HG03442 (cell line): ENCODE data around the gene CGREF1.

Experiments
- ATAC-seq: cut with Tn5 transposase; IDR thresholded peaks from one replicate; pipeline ENCODE4 v1.9.1; 2021; ENCODE audit warnings: mild to moderate bottlenecking, moderate library complexity; ENCODE audit not compliant: unreplicated experiment

CGREF1 gene

GRCh38 chr2:27118525-27119329 lies at the start of gene CGREF1:
Gene CGREF1 (minus strand): TSS chr2:27119128. CDS start chr2:27104366, 14,762 bp downstream.
- no peak for ATAC-seq

GRCh38 chr2:27164960-27165763 lies 46.2 kb upstream of the CGREF1 start:
- no peak for ATAC-seq

GRCh38 chr2:27162151-27163121 lies 43.5 kb upstream of the CGREF1 start:
- no peak for ATAC-seq

GRCh38 chr2:27160191-27160590 lies 41.3 kb upstream of the CGREF1 start:
- ATAC-seq: no peak

GRCh38 chr2:27159271-27159670 lies 40.3 kb upstream of the CGREF1 start:
- no peak for ATAC-seq

DNA sequence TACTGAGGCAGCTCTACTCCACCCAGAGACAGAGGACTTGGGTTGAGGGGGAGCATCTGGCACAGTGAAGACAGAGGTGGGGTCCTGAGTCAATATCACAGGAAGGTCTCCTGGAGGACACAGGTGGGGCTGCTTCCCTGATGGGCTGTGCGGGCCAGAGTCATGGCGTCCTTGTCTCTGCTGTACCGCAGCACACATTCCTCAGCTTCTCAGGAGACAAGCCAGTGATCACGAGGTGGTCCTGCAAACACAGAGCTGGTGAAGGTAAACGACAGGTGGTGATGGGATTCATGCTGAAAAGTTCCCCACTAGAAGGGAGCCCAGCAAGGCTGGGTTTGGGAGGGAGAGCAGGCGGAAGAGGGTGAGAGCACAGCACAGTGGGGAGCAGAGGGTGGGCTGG lies 39.5 kb upstream of the CGREF1 start:
- no peak for ATAC-seq

DNA sequence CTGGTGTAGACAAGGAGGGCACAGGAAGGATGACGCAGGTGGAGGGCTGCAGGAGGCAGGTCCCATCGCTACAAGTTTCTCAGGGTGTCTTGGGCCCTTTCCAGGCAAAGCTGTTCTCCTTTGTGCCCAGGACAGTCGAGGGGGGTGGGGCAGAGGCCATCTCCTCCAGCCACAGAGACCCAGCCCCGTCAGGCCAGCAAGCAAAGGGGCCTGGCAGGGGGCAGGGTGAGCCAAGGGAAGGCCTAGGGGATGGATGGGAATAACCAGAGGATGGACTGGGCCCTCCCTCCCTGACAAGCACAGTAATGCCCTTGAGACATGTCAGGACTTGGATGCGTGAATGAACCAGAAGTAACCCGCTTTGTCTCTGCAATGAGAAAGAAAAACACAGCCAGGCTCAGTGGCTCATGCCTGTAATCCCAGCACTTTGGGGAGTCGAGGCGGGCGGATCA lies 36.2 kb upstream of the CGREF1 start:
- no peak for ATAC-seq

DNA sequence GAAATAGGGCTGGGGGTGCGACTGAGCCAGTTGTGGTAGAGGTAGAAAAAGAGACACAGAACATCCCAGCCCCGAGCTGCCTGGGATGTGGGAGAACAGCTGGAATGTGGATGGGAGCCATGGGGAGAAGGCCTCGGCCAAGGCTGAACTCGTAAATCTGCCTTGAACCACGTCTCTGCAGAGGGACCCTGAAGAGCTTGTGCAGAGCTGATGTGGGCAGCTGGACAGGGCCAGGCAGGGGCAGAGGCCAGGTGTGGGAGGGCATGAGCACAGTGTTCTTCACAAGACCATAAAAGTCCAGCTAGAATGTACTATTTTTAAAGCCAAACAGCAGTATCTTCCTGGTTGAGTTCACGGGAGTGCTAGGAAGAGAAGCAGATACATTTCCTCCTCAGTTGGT lies 35.6 kb upstream of the CGREF1 start:
- no peak for ATAC-seq

GRCh38 chr2:27152796-27153464 lies 34.0 kb upstream of the CGREF1 start:
- no peak for ATAC-seq

DNA sequence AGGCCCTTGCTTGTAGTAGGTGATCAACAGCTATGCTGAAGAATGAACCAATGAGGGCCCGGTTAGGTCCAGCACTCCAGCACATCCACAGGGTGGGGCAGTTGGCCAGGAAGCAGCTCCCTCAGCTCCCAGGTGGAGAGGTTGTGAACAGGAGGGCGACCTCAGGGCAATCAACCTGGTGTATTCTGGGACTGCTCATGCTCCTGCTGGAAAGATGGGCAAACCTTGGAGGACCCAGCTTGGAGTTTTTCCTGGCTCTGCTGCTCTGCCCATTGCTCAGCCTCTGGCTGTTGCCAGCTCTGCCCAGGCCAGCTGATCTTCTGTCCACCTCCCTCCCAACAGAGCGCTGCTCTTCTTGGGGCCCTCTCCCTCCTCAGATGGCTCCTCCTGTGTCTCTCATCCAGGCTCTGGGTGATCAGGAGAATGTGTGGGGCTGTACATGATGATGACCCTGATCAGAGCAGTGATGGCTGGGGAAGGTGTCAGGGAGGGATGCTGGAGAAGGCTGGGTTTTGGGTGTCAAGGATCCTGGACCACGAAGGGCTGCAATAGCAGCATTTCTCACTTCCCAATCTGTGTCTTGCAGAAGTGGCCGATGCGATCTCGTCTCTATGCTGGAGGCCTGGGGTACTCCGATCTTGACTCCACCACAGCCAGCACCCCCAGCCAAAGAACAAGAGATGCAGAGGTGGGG lies 33.3 kb upstream of the CGREF1 start:
- no peak for ATAC-seq

GRCh38 chr2:27150639-27151230 lies 31.8 kb upstream of the CGREF1 start:
- no peak for ATAC-seq

DNA sequence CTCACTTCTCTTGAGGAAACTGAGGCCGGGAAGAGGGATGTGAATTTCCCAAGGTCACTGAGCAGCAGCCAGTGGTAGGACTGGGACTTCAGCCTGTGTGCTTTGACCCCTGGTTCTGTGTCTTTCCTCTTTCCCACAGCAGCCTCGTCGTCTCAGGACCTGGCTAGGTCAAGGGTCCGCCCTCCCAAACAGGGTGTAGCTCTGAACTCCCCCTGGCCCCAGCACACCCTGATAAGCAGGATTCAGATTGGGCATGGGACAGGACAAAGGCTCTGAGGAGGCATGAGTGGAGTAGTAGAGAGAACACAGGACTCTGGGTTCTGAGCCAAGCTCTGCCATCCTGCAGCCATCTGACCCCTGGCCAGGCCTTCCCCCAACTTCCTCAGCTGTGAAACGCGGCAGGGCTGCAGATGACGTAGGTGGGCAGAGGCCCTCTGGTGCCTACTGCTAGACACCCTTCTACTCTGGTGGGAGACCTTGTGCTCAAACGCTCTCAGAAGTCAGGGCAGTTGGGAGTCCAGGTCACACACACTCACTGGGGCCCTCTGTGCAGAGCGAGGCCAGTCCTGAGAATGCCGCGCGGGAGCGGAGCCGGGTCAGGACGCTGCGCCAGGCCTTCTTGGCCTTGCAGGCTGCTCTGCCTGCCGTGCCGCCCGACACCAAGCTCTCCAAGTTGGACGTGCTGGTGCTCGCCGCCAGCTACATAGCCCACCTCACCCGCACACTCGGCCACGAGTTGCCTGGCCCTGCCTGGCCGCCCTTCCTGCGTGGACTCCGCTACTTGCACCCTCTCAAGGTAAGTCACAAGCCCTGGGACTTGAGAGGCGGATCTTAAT lies 30.9 kb upstream of the CGREF1 start:
- ATAC-seq: no peak

GRCh38 chr2:27148801-27149439 lies 30.0 kb upstream of the CGREF1 start, which contains the start of gene TCF23:
Gene TCF23 (plus strand): TSS chr2:27149004. CDS start chr2:27149134, 130 bp downstream.
- no peak for ATAC-seq

DNA sequence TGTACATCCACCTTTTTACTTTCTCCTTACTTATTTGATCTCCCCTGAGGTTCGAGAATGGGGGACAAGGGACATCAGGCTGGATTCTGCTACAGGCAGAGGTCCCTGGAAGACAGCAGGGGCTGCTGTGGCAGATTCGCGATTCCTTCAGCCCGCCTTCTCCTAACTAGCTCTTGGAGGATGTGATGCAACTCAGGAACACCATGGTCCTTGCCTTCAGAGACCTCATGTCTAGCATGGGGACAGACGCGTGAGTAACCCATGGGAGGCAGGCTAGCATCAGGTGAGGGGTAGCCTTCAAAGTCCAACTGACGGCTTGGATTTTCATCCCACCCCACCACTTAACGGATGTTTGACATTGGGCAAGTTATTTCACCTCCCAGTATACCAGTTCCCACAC lies 29.0 kb upstream of the CGREF1 start:
- ATAC-seq: no peak

DNA sequence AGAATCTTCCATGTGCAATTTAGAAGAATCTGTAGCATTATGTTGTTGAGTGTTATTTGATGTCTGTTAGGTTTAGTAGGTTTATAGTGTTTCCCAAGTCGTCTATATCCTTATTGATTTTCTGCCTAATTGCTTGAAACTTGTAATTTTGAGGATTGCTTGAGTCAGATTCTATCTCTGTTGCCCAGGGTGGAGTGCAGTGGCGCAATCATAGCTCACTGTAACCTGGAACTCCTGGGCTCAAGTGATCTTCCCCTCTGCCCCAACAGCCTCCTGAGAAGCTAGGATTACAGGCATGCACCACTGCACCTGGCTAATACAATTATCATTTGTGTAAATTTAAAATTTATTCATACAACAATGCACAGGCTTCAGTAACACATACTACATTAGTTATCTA lies 26.8 kb upstream of the CGREF1 start:
- no peak for ATAC-seq

- no peak for ATAC-seq
Observed at GRCh38 chr2:27143285-27143684, 24.4 kb upstream of the CGREF1 start.

GRCh38 chr2:27139310-27139709 lies 20.4 kb upstream of the CGREF1 start, which contains the start of gene PRR30:
Gene PRR30 (minus strand): TSS chr2:27139410. CDS start chr2:27138329, 1,081 bp downstream.
- no peak for ATAC-seq

- ATAC-seq: no peak
Observed at GRCh38 chr2:27138111-27138510, 19.2 kb upstream of the CGREF1 start.
